Measurements from ENCODE around the gene FRMD1. TPM values are rescaled to one million over a fixed set of nuclear protein-coding genes. Genes with fewer than 3 reads are reported as not detected.

Gene FRMD1
- total and polyA plus RNA-seq, 10 of the 15 experiments (the other 5 are each of a cell fraction or from before 2014, with no cell fraction given): not detected

DNA sequence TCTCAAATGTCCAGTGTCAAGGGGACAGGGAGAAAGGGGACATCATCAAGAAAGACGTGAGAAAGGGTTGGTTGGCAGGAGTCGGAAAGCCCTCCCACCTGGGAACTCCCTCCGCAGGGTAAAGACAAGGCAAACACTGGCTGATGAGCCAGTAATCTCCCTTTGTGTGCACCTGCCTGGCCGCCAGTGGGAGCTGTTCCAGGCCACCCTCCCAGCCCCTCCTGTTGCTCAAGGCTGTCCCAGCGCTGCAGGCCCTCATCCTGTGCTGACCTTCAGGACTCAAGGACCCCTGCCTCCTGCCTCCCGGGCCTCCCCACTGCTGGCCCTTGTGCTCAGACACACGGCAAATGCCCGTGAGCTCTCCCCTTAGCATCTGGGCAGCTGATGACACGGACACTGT is 7.4 kb downstream of the FRMD1 start:
- no TSS peak for BruUV-seq (replicated peaks)
- CTCF ChIA-PET: no interaction called here
- Histone ChIP-seq H3K79me2 (ENCODE audit: control insufficient read depth, insufficient read depth, low read length) (no peaks in the 10 kb centered on the region), H2AFZ (ENCODE audit: control insufficient read depth, low read depth, low read length) (no peak overlapping the region), H4K20me1 (ENCODE audit: control insufficient read depth, insufficient read depth) (no peaks in the 10 kb centered on the region), H3K27me3 (replicated peaks in 1 of 2; ENCODE audit: control insufficient read depth in 2 of 2, insufficient read depth in 2 of 2, low read length in 1 of 2) (no peaks in the 10 kb centered on the region), H3K4me1 (ENCODE audit: control insufficient read depth, insufficient read depth, low read length) (no peaks in the 10 kb centered on the region), H3K9ac (ENCODE audit: control insufficient read depth, insufficient read depth, low read length) (no peak overlapping the region), H3K4me2 (ENCODE audit: control insufficient read depth, insufficient read depth) (no peak overlapping the region), H3K27ac (ENCODE audit: control insufficient read depth, insufficient read depth) (no peak overlapping the region), H3K9me3 (replicated peaks; ENCODE audit: control insufficient read depth, insufficient read depth, low read length) (no peaks in the 10 kb centered on the region), H3K4me3 (no peak overlapping the region), H3K36me3 (ENCODE audit: control insufficient read depth in 2 of 2, insufficient read depth in 2 of 2, low read length in 1 of 2) (no peaks in the 10 kb centered on the region)
- SMC1A ChIA-PET (ENCODE audit: uncharacterized antibody, unreplicated experiment): no interaction called here
- 24% methylated on average over 9 of the region's 9 CpGs for WGBS (ENCODE audit: insufficient coverage, insufficient replicate concordance, low lambda C conversion rate, missing lambda C conversion rate)
- RAD21 ChIA-PET (ENCODE audit: unreplicated experiment): no interaction called here
- in situ Hi-C loops (cut with MboI) (no loop called here), intact Hi-C loops (cut with micrococcal nuclease; ENCODE audit: unreplicated experiment) (no loop called here)
- DNase-seq (ENCODE audit: low read depth, low spot score) (no peak), FAIRE-seq (no peak), ATAC-seq (peak; percentile 51; the same call in 2 of the 3 replicates)
- TF ChIP-seq RB1 (IDR thresholded peaks at IDR 0.05; ENCODE audit: borderline replicate concordance): no peak
- TF ChIP-seq ZNF207 (IDR thresholded peaks at IDR 0.05; ENCODE audit: borderline replicate concordance): no peak
- no peak for TF ChIP-seq KDM1A (IDR thresholded peaks at IDR 0.05; ENCODE audit: borderline replicate concordance)
- TF ChIP-seq CTCF (IDR thresholded peaks at IDR 0.05 in 2 of 3, conservative IDR thresholded peaks at IDR 0.05 in 1 of 3; ENCODE audit: control insufficient read depth in 2 of 3, extremely low read depth in 1 of 3, insufficient read depth in 1 of 3, low read depth in 3 of 3, low read length in 3 of 3): 0 out of 6 replicates have a peak, but pooled peaks of 1 of the 3 experiments have one; percentile 12
- POLR2A ChIA-PET: no interaction called here

DNA sequence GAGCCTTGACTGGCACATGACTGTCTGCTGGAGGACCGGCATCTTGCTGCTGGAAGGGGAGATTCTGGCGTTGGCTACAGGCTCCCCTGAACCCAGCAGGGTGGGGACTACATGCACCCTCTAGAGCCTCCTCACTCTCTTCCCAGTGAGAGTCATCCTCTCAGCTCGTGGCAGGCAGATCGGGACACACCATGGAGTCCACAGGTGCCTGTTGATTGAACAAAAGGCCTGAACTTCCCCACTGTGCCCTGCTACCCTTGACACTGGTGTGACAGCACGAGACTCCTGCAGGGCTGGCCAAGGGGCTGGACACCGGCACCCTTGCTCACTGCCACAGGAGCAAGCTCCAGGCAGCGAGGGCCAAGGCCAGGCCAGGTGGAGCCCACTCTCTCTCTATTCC is 8.2 kb downstream of the FRMD1 start:
- no peak for ATAC-seq
- RAD21 ChIA-PET (ENCODE audit: unreplicated experiment): no interaction called here
- Histone ChIP-seq H3K27ac (ENCODE audit: control insufficient read depth, insufficient read depth) (no peak overlapping the region), H3K4me3 (no peak overlapping the region), H3K36me3 (ENCODE audit: control insufficient read depth in 2 of 2, insufficient read depth in 2 of 2, low read length in 1 of 2) (no peaks in the 10 kb centered on the region), H2AFZ (ENCODE audit: control insufficient read depth, low read depth, low read length) (no peak overlapping the region), H3K79me2 (ENCODE audit: control insufficient read depth, insufficient read depth, low read length) (no peaks in the 10 kb centered on the region), H3K4me2 (ENCODE audit: control insufficient read depth, insufficient read depth) (no peak overlapping the region), H4K20me1 (ENCODE audit: control insufficient read depth, insufficient read depth) (no peaks in the 10 kb centered on the region), H3K27me3 (replicated peaks in 1 of 2; ENCODE audit: control insufficient read depth in 2 of 2, insufficient read depth in 2 of 2, low read length in 1 of 2) (no peaks in the 10 kb centered on the region), H3K4me1 (ENCODE audit: control insufficient read depth, insufficient read depth, low read length) (no peaks in the 10 kb centered on the region), H3K9ac (ENCODE audit: control insufficient read depth, insufficient read depth, low read length) (no peak overlapping the region), H3K9me3 (replicated peaks; ENCODE audit: control insufficient read depth, insufficient read depth, low read length) (no peaks in the 10 kb centered on the region)
- CTCF ChIA-PET: no interaction called here
- no peak for DNase-seq (ENCODE audit: low read depth, low spot score)
- POLR2A ChIA-PET: no interaction called here
- intact Hi-C loops (cut with micrococcal nuclease; ENCODE audit: unreplicated experiment) (no loop called here), in situ Hi-C loops (cut with MboI) (no loop called here)
- BruUV-seq (replicated peaks): no TSS peak
- WGBS (ENCODE audit: insufficient coverage, insufficient replicate concordance, low lambda C conversion rate, missing lambda C conversion rate): 1% methylated on average over 7 of the region's 7 CpGs
- FAIRE-seq: no peak
- SMC1A ChIA-PET (ENCODE audit: uncharacterized antibody, unreplicated experiment): no interaction called here
- TF ChIP-seq TCF12 (IDR thresholded peaks at IDR 0.05; ENCODE audit: low read depth, low read length) (no peak), TAF1 (IDR thresholded peaks at IDR 0.05; ENCODE audit: borderline replicate concordance, low read depth, low read length) (no peak), DPF2 (IDR thresholded peaks at IDR 0.05) (no peak), CTCF (IDR thresholded peaks at IDR 0.05 in 2 of 3, conservative IDR thresholded peaks at IDR 0.05 in 1 of 3; ENCODE audit: control insufficient read depth in 2 of 3, extremely low read depth in 1 of 3, insufficient read depth in 1 of 3, low read depth in 3 of 3, low read length in 3 of 3) (no peak), ZNF24 (IDR thresholded peaks at IDR 0.05) (no peak), KDM1A (IDR thresholded peaks at IDR 0.05; ENCODE audit: borderline replicate concordance) (no peak), ZSCAN29 (IDR thresholded peaks at IDR 0.05) (no peak), BHLHE40 (IDR thresholded peaks at IDR 0.05; ENCODE audit: borderline replicate concordance in 1 of 2, low read depth in 2 of 2, low read length in 1 of 2) (no peak), RAD21 (IDR thresholded peaks at IDR 0.05; ENCODE audit: insufficient read depth, low read depth, low read length) (no peak), STAT3 (IDR thresholded peaks at IDR 0.05; ENCODE audit: low read depth, low read length) (no peak)
